CD14-positive monocyte (primary cell): ENCODE results near the gene HIBCH. TPM values are rescaled to one million over a fixed set of nuclear protein-coding genes. Genes with fewer than 3 reads are reported as not detected.

Experiments used
- DNase-seq, 3 donors: peaks; one replicate each; pipeline ENCODE4 v3.0.0-alpha.2; 2011 to 2022
- H2AFZ ChIP-seq: 2 replicates; pipeline ENCODE4 v1.6.0; 2012; ENCODE audit warnings: mild to moderate bottlenecking, low read depth, low read length, inconsistent platforms; ENCODE audit not compliant: insufficient read depth, poor library complexity, severe bottlenecking
- H3K27ac ChIP-seq, 2 donors: 1 replicate in 1 of 2; 2 replicates in 1 of 2; pipeline ENCODE4 v1.5.1; 2012 to 2013; ENCODE audit warnings: low read length in 2 of 2, control low read depth in 1 of 2, inconsistent platforms in 1 of 2, low read depth in 1 of 2, mild to moderate bottlenecking in 1 of 2
- H3K27me3 ChIP-seq, 2 donors: one replicate each; pipeline versions ENCODE4 v1.6.0 to v1.6.1; 2011 to 2013; ENCODE audit warnings: low read length in 2 of 2; ENCODE audit not compliant: control insufficient read depth in 2 of 2, insufficient read depth in 2 of 2
- H3K36me3 ChIP-seq, 2 donors: replicated peaks in 1 of 2; 1 replicate in 1 of 2; 2 replicates in 1 of 2; pipeline versions ENCODE4 v1.5.1 to v1.6.1; 2012 to 2013; ENCODE audit warnings: low read length in 2 of 2, control low read depth in 1 of 2, inconsistent platforms in 1 of 2, mild to moderate bottlenecking in 1 of 2; ENCODE audit not compliant: insufficient read depth in 2 of 2, control insufficient read depth in 1 of 2
- H3K4me1 ChIP-seq, 2 donors: 1 replicate in 1 of 2; 2 replicates in 1 of 2; pipeline versions ENCODE4 v1.5.1 to v1.6.1; 2012 to 2013; ENCODE audit warnings: low read length in 2 of 2, control low read depth in 1 of 2, inconsistent platforms in 1 of 2, mild to moderate bottlenecking in 1 of 2, moderate library complexity in 1 of 2; ENCODE audit not compliant: insufficient read depth in 2 of 2, control insufficient read depth in 1 of 2
- H3K4me2 ChIP-seq: replicated peaks from 2 replicates; pipeline ENCODE3; 2012; ENCODE audit warnings: low read length, moderate library complexity, mild to moderate bottlenecking; ENCODE audit not compliant: poor library complexity, severe bottlenecking; ENCODE audit errors: extremely low read depth
- H3K4me3 ChIP-seq, 3 experiments: fragments of 200-600 bp in 1 of 3; sonication (generic) in 1 of 3; replicated peaks in 1 of 3; 1 replicate in 2 of 3; 2 replicates in 1 of 3; pipeline ENCODE4 v1.5.1; 2011 to 2013; ENCODE audit warnings: low read length in 3 of 3, mild to moderate bottlenecking in 3 of 3, control low read depth in 2 of 3, low read depth in 2 of 3, inconsistent platforms in 1 of 3, moderate library complexity in 1 of 3
- H3K79me2 ChIP-seq: 2 replicates; pipeline ENCODE4 v1.6.0; 2012; ENCODE audit warnings: mild to moderate bottlenecking, control low read depth, inconsistent platforms, low read length, moderate library complexity; ENCODE audit not compliant: insufficient read depth
- H3K9ac ChIP-seq: 2 replicates; pipeline ENCODE4 v1.6.0; 2017; ENCODE audit warnings: low read length, mild to moderate bottlenecking; ENCODE audit not compliant: insufficient read depth, poor library complexity, severe bottlenecking
- H3K9me3 ChIP-seq, 2 donors: replicated peaks in 1 of 2; 1 replicate in 1 of 2; 2 replicates in 1 of 2; pipeline versions ENCODE4 v1.5.1 to v1.6.1; 2012 to 2013; ENCODE audit warnings: low read length in 2 of 2, control low read depth in 1 of 2; ENCODE audit not compliant: control insufficient read depth in 1 of 2, insufficient read depth in 1 of 2
- H4K20me1 ChIP-seq: 2 replicates; pipeline ENCODE4 v1.6.0; 2012; ENCODE audit warnings: mild to moderate bottlenecking, low read length, control low read depth, moderate library complexity; ENCODE audit not compliant: insufficient read depth
- H3K27ac Mint-ChIP-seq, 7 donors: one replicate each; pipeline ENCODE4 v1.8.0; 2020; ENCODE audit warnings: mild to moderate bottlenecking in 7 of 7, mixed read lengths in 7 of 7, moderate library complexity in 6 of 7, inconsistent platforms in 2 of 7
- H3K27me3 Mint-ChIP-seq, 3 donors: one replicate each; pipeline ENCODE4 v1.8.0; 2021 to 2022; ENCODE audit warnings: low read depth in 3 of 3, mild to moderate bottlenecking in 3 of 3, mixed read lengths in 3 of 3, moderate library complexity in 3 of 3, inconsistent platforms in 1 of 3
- H3K36me3 Mint-ChIP-seq, 2 donors: one replicate each; pipeline ENCODE4 v1.8.0; 2020; ENCODE audit warnings: mixed read lengths in 2 of 2, inconsistent platforms in 1 of 2, mild to moderate bottlenecking in 1 of 2
- H3K4me1 Mint-ChIP-seq: one replicate; pipeline ENCODE4 v1.8.0; 2020; ENCODE audit warnings: mild to moderate bottlenecking, mixed read lengths
- H3K4me3 Mint-ChIP-seq, 2 donors: one replicate each; pipeline ENCODE4 v1.8.0; 2020; ENCODE audit warnings: mild to moderate bottlenecking in 2 of 2, mixed read lengths in 2 of 2, moderate library complexity in 1 of 2
- H3K9me3 Mint-ChIP-seq, 7 donors: one replicate each; pipeline ENCODE4 v1.8.0; 2020 to 2022; ENCODE audit warnings: mixed read lengths in 7 of 7, mild to moderate bottlenecking in 6 of 7, moderate library complexity in 6 of 7, inconsistent platforms in 2 of 7
- CTCF ChIP-seq: fragments of 200-600 bp; IDR thresholded peaks from one replicate; pipeline ENCODE4 v1.8.0; 2022; ENCODE audit warnings: antibody characterized with exemption, mild to moderate bottlenecking
- WGBS: methylation state at CpG from one replicate; pipeline ENCODE4 v1.1.5; 2013; ENCODE audit warnings: missing lambda C conversion rate; ENCODE audit not compliant: insufficient coverage; 5-methylcytosine and 5-hydroxymethylcytosine counted together
- intact Hi-C, 2 donors: fragments of 100-400 bp; cut with micrococcal nuclease; formaldehyde crosslinking; loops; one replicate each; pipeline versions ENCODE4 v1.15.0 to v1.15.1; 2023
- polyA plus RNA-seq, 3 donors: library from polyadenylated mRNA; depleted of rRNA in 1 of 3; unstranded in 2 of 3; stranded (reverse) in 1 of 3; fragments of 300-500 nt in 2 of 3; fragments of >200 nt in 1 of 3; fragmentation: Illumina TruSeq in 2 of 3; gene quantifications; 1 replicate in 2 of 3; 2 replicates in 1 of 3; pipeline ENCODE4 v1.2.3, GENCODE V29; 2012 to 2021

Gene HIBCH
- polyA plus RNA-seq, 3 donors: 3.3 to 8.2 (median 7.3) TPM

- no peaks in the 10 kb centered on the region for H4K20me1 ChIP-seq
- no peaks in the 10 kb centered on the region for H3K27me3 Mint-ChIP-seq
- H3K4me3 Mint-ChIP-seq: no peak overlapping the region
- no peak overlapping the region for H3K4me3 ChIP-seq
- WGBS: 100% methylated on average over 3 of the region's 5 CpGs
- H3K36me3 ChIP-seq: peaks cover 0 to 8% of the 10 kb centered on the region in 2 donors
- H3K9me3 ChIP-seq: no peaks in the 10 kb centered on the region
- H3K27ac ChIP-seq: no peak overlapping the region
- H2AFZ ChIP-seq: no peak overlapping the region
- no peaks in the 10 kb centered on the region for H3K79me2 ChIP-seq
- H3K36me3 Mint-ChIP-seq: peaks cover 13 to 23% of the 10 kb centered on the region in 2 donors
- intact Hi-C loops: no loop called here
- H3K9me3 Mint-ChIP-seq: peaks cover 0 to 4% (median 2%) of the 10 kb centered on the region in 7 donors
- TF ChIP-seq CTCF: no peak
- no peak overlapping the region for H3K9ac ChIP-seq
- H3K4me1 Mint-ChIP-seq: no peaks in the 10 kb centered on the region
- no peak overlapping the region for H3K27ac Mint-ChIP-seq
- H3K4me1 ChIP-seq: no peaks in the 10 kb centered on the region
- no peak overlapping the region for H3K4me2 ChIP-seq
- no peak for DNase-seq
- no peaks in the 10 kb centered on the region for H3K27me3 ChIP-seq
These were observed 122.4 kb downstream of the HIBCH start for GRCh38 chr2:190197143-190197720.

DNA sequence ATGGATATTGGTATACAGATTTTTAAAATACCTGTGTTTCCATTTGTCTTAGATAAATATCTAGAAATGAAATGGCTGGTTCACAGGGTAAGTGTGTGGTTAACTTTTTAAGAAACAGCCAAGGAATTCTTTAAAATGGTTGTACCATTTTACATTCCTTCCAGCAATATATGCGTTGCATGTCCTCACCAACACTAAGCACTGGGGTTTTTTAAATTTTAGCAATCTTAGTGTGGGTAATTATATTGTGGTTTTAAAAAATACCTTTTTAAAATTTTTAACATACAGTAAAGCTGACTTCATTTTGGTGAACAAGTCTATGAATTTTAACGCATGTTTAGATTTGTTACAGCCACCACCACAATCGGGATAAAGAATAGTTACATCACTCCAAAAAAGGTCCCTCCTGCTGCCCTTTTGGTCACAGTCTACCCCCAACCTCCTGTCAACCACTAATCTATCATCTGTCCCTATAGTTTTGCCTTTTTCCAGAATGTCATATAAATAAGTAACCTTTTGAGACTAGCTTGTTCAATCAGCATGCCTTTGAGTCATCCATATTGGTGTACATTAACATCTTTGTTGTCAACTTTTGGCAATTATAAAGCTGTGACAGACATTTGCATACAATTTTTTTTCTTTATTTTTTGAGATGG, 129.0 kb downstream of the HIBCH start:
- H3K9ac ChIP-seq: no peak overlapping the region
- Mint-ChIP-seq H3K4me3 (no peak overlapping the region), H3K27me3 (peaks cover 0 to 2% (median 0%) of the 10 kb centered on the region in 3 donors), H3K9me3 (peaks cover 0 to 3% (median 0%) of the 10 kb centered on the region in 7 donors), H3K4me1 (no peaks in the 10 kb centered on the region), H3K36me3 (peaks cover 0 to 1% of the 10 kb centered on the region in 2 donors), H3K27ac (no peak overlapping the region)
- no peaks in the 10 kb centered on the region for H3K4me1 ChIP-seq
- 100% methylated on average over 1 of the region's 3 CpGs for WGBS
- H4K20me1 ChIP-seq: no peaks in the 10 kb centered on the region
- no peak for TF ChIP-seq CTCF
- H3K27ac ChIP-seq: no peak overlapping the region
- H3K4me2 ChIP-seq: no peak overlapping the region
- intact Hi-C loops: no loop called here
- H2AFZ ChIP-seq: no peak overlapping the region
- H3K27me3 ChIP-seq: no peaks in the 10 kb centered on the region
- no peaks in the 10 kb centered on the region for H3K36me3 ChIP-seq
- no peaks in the 10 kb centered on the region for H3K9me3 ChIP-seq
- DNase-seq: no peak
- no peak overlapping the region for H3K4me3 ChIP-seq
- H3K79me2 ChIP-seq: no peaks in the 10 kb centered on the region
